Type B pancreatic cell (in vitro differentiated cells): Measurements from ENCODE around the gene EPN3. TPM values are rescaled to one million over a fixed set of nuclear protein-coding genes. Genes with fewer than 3 reads are reported as not detected.

Source experiments
- DNase-seq: peaks from one replicate; pipeline ENCODE4 v3.0.0; 2021; ENCODE audit warnings: mixed read lengths; ENCODE audit not compliant: unreplicated experiment; ENCODE audit errors: extremely low spot score
- H3K27ac Mint-ChIP-seq: 2 replicates; pipeline ENCODE4 v1.8.0; 2021; ENCODE audit warnings: mild to moderate bottlenecking, mixed read lengths
- H3K27me3 Mint-ChIP-seq: 2 replicates; pipeline ENCODE4 v1.8.0; 2021; ENCODE audit warnings: mixed read lengths
- H3K36me3 Mint-ChIP-seq: 2 replicates; pipeline ENCODE4 v1.8.0; 2021; ENCODE audit warnings: mixed read lengths
- H3K4me1 Mint-ChIP-seq: one replicate; pipeline ENCODE4 v1.8.0; 2021; ENCODE audit warnings: mixed read lengths; ENCODE audit not compliant: unreplicated experiment
- H3K4me3 Mint-ChIP-seq: 2 replicates; pipeline ENCODE4 v1.8.0; 2021; ENCODE audit warnings: mild to moderate bottlenecking, mixed read lengths
- H3K9me3 Mint-ChIP-seq: 2 replicates; pipeline ENCODE4 v1.8.0; 2021; ENCODE audit warnings: mixed read lengths
- CTCF ChIP-seq: fragments of 200-600 bp; sonication (generic); conservative IDR thresholded peaks from 2 replicates; pipeline ENCODE4 v1.5.0; 2021; ENCODE audit warnings: antibody characterized with exemption, mild to moderate bottlenecking
- total RNA-seq: library from RNA; stranded (reverse); gene quantifications from 2 replicates; pipeline ENCODE4 v1.2.1, GENCODE V29; 2021; ENCODE audit warnings: low replicate concordance

EPN3 gene
- total RNA-seq, 1 donor from 2014 or later = 41.7 TPM

GRCh38 chr17:50531428-50532025 lies 1.0 kb upstream of the EPN3 start:
- no peaks in the 10 kb centered on the region for H3K36me3 Mint-ChIP-seq
- peaks cover 28% of the 10 kb centered on the region for H3K4me1 Mint-ChIP-seq
- H3K4me3 Mint-ChIP-seq = peak overlapping the region; percentile 55
- no peaks in the 10 kb centered on the region for H3K9me3 Mint-ChIP-seq
- no peak for TF ChIP-seq CTCF
- peaks cover 16% of the 10 kb centered on the region for H3K27me3 Mint-ChIP-seq
- peak overlapping the region; percentile 52 for H3K27ac Mint-ChIP-seq
- no peak for DNase-seq

GRCh38 chr17:50533185-50533584 lies 650 bp downstream of the EPN3 start:
- Mint-ChIP-seq H3K27me3 (peaks cover 16% of the 10 kb centered on the region), H3K27ac (peak overlapping the region; percentile 73), H3K9me3 (no peaks in the 10 kb centered on the region), H3K4me3 (peak overlapping the region; percentile 90), H3K36me3 (no peaks in the 10 kb centered on the region), H3K4me1 (peaks cover 29% of the 10 kb centered on the region)
- TF ChIP-seq CTCF = no peak
- no peak for DNase-seq

- DNase-seq = no peak
- peak overlapping the region; percentile 73 for H3K27ac Mint-ChIP-seq
- H3K27me3 Mint-ChIP-seq = peaks cover 16% of the 10 kb centered on the region
- H3K9me3 Mint-ChIP-seq = no peaks in the 10 kb centered on the region
- no peaks in the 10 kb centered on the region for H3K36me3 Mint-ChIP-seq
- peak overlapping the region; percentile 90 for H3K4me3 Mint-ChIP-seq
- TF ChIP-seq CTCF = no peak
- H3K4me1 Mint-ChIP-seq = peaks cover 33% of the 10 kb centered on the region
Measured at GRCh38 chr17:50533720-50534148, 1.2 kb downstream of the EPN3 start.

GRCh38 chr17:50534222-50534978 lies 1.9 kb downstream of the EPN3 start:
- H3K27me3 Mint-ChIP-seq = peaks cover 16% of the 10 kb centered on the region
- no peak for DNase-seq
- H3K4me1 Mint-ChIP-seq = peaks cover 33% of the 10 kb centered on the region
- H3K9me3 Mint-ChIP-seq = no peaks in the 10 kb centered on the region
- H3K4me3 Mint-ChIP-seq = peak overlapping the region; percentile 90
- TF ChIP-seq CTCF = peak; percentile 61
- H3K27ac Mint-ChIP-seq = peak overlapping the region; percentile 73
- no peaks in the 10 kb centered on the region for H3K36me3 Mint-ChIP-seq

GRCh38 chr17:50534979-50535326 lies 2.4 kb downstream of the EPN3 start:
- Mint-ChIP-seq H3K27ac (peak overlapping the region; percentile 73), H3K27me3 (peaks cover 16% of the 10 kb centered on the region), H3K9me3 (no peaks in the 10 kb centered on the region), H3K4me1 (peaks cover 37% of the 10 kb centered on the region), H3K4me3 (peak overlapping the region; percentile 90), H3K36me3 (peaks cover 3% of the 10 kb centered on the region)
- no peak for DNase-seq
- TF ChIP-seq CTCF = no peak
